ENCODE results near the gene RFC1.
A peak's percentile ranks its signal among the peaks of the same experiment; 100 is the strongest.
"Not testable (repeated sequence)": the region's sequence is repeated elsewhere in the genome, so short reads cannot be mapped to it uniquely, and the experiment has no call there.

The RFC1 gene

DNA sequence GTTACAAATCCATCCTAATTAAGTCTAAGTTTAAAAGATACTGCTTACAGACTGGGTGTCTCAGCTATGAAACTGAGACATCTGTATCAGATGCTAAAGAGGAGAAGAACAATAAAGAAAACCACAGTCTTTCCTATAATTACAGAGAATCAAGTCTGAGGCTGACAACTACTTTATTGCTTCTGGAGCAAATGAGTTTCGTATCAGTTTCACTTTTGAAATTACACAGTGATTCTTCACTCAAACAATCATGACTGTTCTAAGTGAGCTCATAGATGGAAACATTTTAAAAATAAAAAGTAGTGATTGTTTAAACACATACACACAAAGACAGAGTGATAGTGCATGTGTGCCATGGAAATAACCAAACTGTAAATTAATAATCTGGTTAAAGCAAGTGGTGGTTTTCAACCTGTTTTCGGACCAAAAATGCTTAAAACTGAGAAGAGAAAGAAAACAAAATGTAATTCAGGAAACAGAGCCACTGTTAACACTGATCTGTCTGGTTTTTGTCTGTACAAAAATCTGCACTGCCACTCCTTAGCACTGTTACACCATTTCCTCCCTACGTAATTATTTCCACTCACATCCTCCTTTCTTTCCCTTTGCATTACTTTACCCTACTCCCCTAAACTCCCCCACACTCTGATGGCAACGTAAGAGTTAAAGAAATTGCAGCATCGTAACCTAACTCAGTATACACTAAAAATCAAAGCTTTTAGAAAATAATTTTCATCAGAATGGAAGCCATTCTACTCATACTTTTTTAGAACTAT is 12.5 kb downstream of the RFC1 start:
- DNase-seq (ENCODE audit: low spot score), result peak; percentile 70
- TF ChIP-seq, protein P1, sequence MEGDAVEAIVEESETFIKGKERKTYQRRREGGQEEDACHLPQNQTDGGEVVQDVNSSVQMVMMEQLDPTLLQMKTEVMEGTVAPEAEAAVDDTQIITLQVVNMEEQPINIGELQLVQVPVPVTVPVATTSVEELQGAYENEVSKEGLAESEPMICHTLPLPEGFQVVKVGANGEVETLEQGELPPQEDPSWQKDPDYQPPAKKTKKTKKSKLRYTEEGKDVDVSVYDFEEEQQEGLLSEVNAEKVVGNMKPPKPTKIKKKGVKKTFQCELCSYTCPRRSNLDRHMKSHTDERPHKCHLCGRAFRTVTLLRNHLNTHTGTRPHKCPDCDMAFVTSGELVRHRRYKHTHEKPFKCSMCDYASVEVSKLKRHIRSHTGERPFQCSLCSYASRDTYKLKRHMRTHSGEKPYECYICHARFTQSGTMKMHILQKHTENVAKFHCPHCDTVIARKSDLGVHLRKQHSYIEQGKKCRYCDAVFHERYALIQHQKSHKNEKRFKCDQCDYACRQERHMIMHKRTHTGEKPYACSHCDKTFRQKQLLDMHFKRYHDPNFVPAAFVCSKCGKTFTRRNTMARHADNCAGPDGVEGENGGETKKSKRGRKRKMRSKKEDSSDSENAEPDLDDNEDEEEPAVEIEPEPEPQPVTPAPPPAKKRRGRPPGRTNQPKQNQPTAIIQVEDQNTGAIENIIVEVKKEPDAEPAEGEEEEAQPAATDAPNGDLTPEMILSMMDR (IDR thresholded peaks at IDR 0.05; ENCODE audit: extremely low read depth, insufficient read depth, missing control alignments), result no peak
- in situ Hi-C loops (cut with MboI; ENCODE audit: low pct_unique_long_range_greater_than_20kb, low sequenced_read_pairs, unreplicated experiment), result no loop called here

DNA sequence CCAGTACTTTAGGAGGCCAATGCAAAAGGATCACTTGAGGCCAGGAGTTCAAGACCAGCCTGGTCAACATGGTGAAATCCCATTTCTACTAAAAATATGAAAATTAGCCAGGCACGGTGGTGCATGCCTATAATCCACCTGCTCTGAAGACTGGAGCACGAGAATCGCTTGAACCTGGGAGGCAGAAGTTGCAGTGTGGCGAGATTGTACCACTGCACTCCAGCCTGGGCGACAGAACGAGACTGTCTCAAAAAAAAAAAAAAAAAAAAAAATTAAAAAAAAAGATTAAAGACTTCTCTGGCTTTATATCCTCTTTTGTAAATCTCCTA is 13.0 kb downstream of the RFC1 start:
- DNase-seq (ENCODE audit: low spot score); in situ Hi-C loops (cut with MboI; ENCODE audit: low pct_unique_long_range_greater_than_20kb, low sequenced_read_pairs, unreplicated experiment): not testable (repeated sequence)

DNA sequence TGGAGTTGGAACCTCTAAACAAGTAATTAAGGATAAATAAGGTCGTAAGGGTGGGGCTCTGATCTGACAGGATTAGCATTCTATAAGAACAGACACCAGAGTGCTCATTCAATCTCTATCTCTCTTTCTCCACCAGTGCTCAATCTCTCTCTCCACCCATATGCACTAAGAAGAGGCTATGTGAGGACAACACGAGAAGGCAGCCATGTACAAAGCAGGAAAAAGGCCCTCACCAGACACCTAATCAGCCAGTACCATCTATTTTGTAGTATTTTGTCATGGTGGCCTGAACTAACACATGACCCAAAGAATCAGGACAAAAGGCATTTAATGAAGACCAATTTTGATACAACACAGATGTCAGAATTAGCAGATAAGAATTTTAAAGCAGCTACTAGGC is 16.8 kb downstream of the RFC1 start:
- TF ChIP-seq, protein P1 (IDR thresholded peaks at IDR 0.05; ENCODE audit: extremely low read depth, insufficient read depth, missing control alignments), result no peak
- DNase-seq (ENCODE audit: low spot score), result no peak
- in situ Hi-C loops (cut with MboI; ENCODE audit: low pct_unique_long_range_greater_than_20kb, low sequenced_read_pairs, unreplicated experiment), result no loop called here

GRCh38 chr4:39348371-39349315 is 17.5 kb downstream of the RFC1 start:
- in situ Hi-C loops (cut with MboI; ENCODE audit: low pct_unique_long_range_greater_than_20kb, low sequenced_read_pairs, unreplicated experiment), result no loop called here
- TF ChIP-seq, protein P1 (IDR thresholded peaks at IDR 0.05; ENCODE audit: extremely low read depth, insufficient read depth, missing control alignments), result no peak
- DNase-seq (ENCODE audit: low spot score), result no peak

DNA sequence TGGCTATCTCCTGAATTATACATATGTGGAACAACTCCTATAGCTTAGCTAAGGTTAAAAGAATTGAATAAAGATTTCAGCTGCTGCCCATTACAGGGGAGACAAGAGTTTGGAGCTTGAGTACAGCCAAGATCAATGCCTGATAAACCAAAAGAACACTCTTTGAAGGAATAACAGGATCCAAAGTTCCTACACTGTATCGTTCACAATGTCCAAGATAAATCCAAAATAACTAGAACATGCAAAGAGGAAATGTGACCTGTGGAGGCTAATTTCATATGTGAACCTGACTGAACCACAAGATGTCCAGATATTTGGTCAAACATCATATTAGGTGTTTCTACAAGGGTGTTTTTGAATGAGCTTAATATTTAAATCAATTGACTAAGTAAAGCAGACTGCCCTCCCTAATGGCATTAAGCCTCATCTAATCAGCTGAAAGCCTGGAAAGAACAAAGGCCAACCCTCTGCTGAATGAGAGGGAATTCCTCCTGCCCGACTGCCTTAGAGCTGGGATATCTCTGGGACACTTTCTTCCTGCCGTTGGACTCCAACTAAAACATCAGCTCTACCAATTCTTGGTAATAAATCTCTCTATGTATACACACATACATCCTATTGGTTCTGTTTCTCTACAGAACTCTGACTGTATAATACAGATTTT is 19.2 kb downstream of the RFC1 start:
- TF ChIP-seq, protein P1 (IDR thresholded peaks at IDR 0.05; ENCODE audit: extremely low read depth, insufficient read depth, missing control alignments), result no peak
- no peak for DNase-seq (ENCODE audit: low spot score)
- in situ Hi-C loops (cut with MboI; ENCODE audit: low pct_unique_long_range_greater_than_20kb, low sequenced_read_pairs, unreplicated experiment), result no loop called here

DNA sequence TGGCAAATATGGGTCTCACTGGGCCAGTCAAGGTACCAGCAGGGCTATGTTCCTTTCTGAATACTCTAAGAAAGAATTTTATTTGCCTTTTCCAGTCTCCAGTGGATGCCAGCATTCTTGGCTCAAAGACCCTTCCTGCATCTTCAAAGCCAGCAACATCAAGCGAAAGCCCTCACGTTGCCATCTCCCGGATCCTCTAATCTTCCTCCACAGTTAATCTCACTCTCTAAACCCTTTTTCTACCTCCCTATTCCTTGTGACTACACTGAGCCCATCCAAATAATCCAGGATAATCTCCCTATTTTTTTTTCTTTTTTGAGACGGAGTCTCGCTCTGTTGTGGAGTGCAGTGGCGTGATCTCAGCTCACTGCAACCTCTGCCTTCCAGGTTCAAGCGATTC is 23.4 kb downstream of the RFC1 start:
- in situ Hi-C loops (cut with MboI; ENCODE audit: low pct_unique_long_range_greater_than_20kb, low sequenced_read_pairs, unreplicated experiment), result no loop called here
- TF ChIP-seq, protein P1 (IDR thresholded peaks at IDR 0.05; ENCODE audit: extremely low read depth, insufficient read depth, missing control alignments), result no peak
- no peak for DNase-seq (ENCODE audit: low spot score)

Measured in GM13977 (cell line).